Measurements from ENCODE around the gene CHI3L1.

The CHI3L1 gene

GRCh38 chr1:203204756-203205155, 18.3 kb upstream of the CHI3L1 start:
- DNase-seq, result no peak

- DNase-seq, result no peak
Measured at GRCh38 chr1:203202431-203203245, 16.1 kb upstream of the CHI3L1 start.

GRCh38 chr1:203201516-203202205, 15.2 kb upstream of the CHI3L1 start:
- no peak for DNase-seq

GRCh38 chr1:203200916-203201315, 14.4 kb upstream of the CHI3L1 start:
- no peak for DNase-seq

- no peak for DNase-seq
Measured at GRCh38 chr1:203199816-203200571, 13.5 kb upstream of the CHI3L1 start.

GRCh38 chr1:203199481-203199815, 12.9 kb upstream of the CHI3L1 start:
- no peak for DNase-seq

GRCh38 chr1:203199002-203199401, 12.5 kb upstream of the CHI3L1 start:
- DNase-seq, result no peak

- no peak for DNase-seq
Measured at GRCh38 chr1:203197625-203198024, 11.1 kb upstream of the CHI3L1 start.

GRCh38 chr1:203196371-203196770, 9.9 kb upstream of the CHI3L1 start:
- no peak for DNase-seq

GRCh38 chr1:203190949-203191348, 4.4 kb upstream of the CHI3L1 start:
- DNase-seq, result no peak

- no peak for DNase-seq
Measured at GRCh38 chr1:203189951-203190352, 3.4 kb upstream of the CHI3L1 start.

GRCh38 chr1:203188686-203189232, 2.3 kb upstream of the CHI3L1 start:
- DNase-seq, result no peak

- no peak for DNase-seq
Measured at GRCh38 chr1:203187689-203188264, 1.3 kb upstream of the CHI3L1 start.

GRCh38 chr1:203187304-203187685, 791 bp upstream of the CHI3L1 start:
- no peak for DNase-seq

- DNase-seq, result no peak
Measured at GRCh38 chr1:203186091-203186445, 436 bp downstream of the CHI3L1 start.

- DNase-seq, result no peak
Measured at GRCh38 chr1:203185585-203185984, 919 bp downstream of the CHI3L1 start.

- no peak for DNase-seq
Measured at GRCh38 chr1:203185061-203185461, 1.4 kb downstream of the CHI3L1 start.

GRCh38 chr1:203184467-203184866, 2.0 kb downstream of the CHI3L1 start:
- no peak for DNase-seq

GRCh38 chr1:203183828-203184227, 2.7 kb downstream of the CHI3L1 start:
- DNase-seq, result no peak

- no peak for DNase-seq
Measured at GRCh38 chr1:203182387-203182953, 4.0 kb downstream of the CHI3L1 start.

- DNase-seq, result no peak
Measured at GRCh38 chr1:203181586-203182386, 4.7 kb downstream of the CHI3L1 start.
